Islet precursor cell (in vitro differentiated cells): ENCODE data around the gene STYXL1.

Experiments
- DNase-seq: peaks from one replicate; pipeline ENCODE4 v3.0.0-alpha.2; 2018

STYXL1 gene

DNA sequence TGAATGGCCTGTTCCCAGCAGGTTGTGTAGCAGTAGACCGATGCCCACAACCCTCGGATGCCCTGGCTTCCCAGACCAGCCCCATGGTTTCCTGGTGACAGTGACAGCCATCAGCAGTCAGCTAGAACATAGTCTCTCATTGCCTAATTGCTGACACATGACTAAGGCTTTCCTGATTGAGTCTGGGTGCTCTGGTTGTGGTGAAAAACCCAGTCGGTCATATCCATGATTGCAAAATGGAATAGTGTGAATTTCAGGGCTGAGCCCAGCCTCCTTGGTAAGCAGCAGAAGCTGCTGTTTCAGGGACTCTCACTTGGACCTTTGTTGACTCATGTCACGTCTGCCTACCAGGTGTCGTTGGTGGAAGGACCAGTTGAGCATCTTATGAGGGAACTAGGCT, 96.3 kb downstream of the STYXL1 start:
- DNase-seq: no peak

DNA sequence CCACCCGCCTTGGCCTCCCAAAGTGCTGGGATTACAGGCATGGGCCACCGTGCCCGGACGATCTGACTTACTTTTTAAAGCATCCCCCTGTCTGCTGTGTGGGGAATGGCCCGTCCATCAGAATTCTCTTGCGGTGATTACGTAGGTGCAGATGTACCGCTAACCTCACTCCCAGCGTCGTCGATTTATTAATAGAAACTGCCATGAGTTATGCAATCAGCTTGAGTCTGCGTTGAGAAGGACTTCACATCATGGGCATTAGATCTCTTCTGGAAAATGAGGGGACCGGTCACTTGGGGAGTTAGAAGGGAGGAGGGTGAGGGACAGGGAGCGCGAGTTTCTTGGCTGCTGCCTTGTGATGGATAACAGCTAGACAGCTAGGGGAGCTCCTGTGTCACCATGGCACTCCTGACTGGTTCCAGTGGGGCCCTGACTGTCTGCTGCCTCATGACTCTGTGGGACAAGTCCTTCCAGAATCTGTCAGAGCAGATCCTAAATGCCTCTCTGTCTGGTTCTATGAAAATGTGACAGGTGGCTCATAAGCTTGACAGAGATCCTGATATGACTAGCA, 97.6 kb downstream of the STYXL1 start:
- DNase-seq: no peak

DNA sequence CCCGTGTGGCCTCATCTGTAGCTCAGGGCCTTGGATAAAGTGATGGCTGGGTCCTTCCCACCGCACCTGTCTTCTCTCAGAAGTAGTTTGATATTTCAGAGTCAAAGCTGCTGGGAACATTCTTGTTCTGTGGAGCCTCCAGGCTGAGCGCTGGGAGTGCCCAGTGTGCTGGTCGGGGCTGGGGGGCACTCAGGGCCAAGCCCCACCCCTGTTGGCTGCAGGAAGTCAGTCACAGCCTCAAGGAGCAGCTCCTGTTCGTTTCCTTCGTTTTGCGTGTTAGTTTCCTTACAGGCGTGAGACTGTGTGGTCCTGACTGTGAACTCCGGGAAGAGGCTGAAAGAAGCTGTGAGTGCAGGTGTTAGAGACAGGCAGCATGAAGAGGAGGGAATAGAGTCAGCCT, 99.6 kb downstream of the STYXL1 start:
- no peak for DNase-seq
